Fibroblast of lung (primary cell): ENCODE data around the gene RTN3. TPM values are rescaled to one million over a fixed set of nuclear protein-coding genes. Genes with fewer than 3 reads are reported as not detected.

Source experiments
- DNase-seq, 2 donors: peaks; one replicate each; pipeline versions ENCODE4 v3.0.0 to v3.0.0-alpha.2; 2010; ENCODE audit warnings: low read depth in 2 of 2
- H2AFZ ChIP-seq: 2 replicates; pipeline ENCODE4 v1.5.1; 2012; ENCODE audit warnings: low read length, control low read depth, inconsistent platforms
- H3K27ac ChIP-seq: 2 replicates; pipeline ENCODE4 v1.5.1; 2011; ENCODE audit warnings: low read length, control low read depth; ENCODE audit not compliant: insufficient read depth
- H3K27me3 ChIP-seq: 2 replicates; pipeline ENCODE4 v1.5.1; 2011; ENCODE audit warnings: mild to moderate bottlenecking, low read length; ENCODE audit not compliant: control insufficient read depth, insufficient read depth
- H3K36me3 ChIP-seq: 2 replicates; pipeline ENCODE4 v1.5.1; 2011; ENCODE audit warnings: low read length; ENCODE audit not compliant: control insufficient read depth, insufficient read depth
- H3K4me1 ChIP-seq: 2 replicates; pipeline ENCODE4 v1.5.1; 2011; ENCODE audit warnings: low read length; ENCODE audit not compliant: control insufficient read depth, insufficient read depth; ENCODE audit errors: extremely low read depth
- H3K4me2 ChIP-seq: 2 replicates; pipeline ENCODE4 v1.5.1; 2011; ENCODE audit warnings: low read length, control low read depth; ENCODE audit not compliant: insufficient read depth; ENCODE audit errors: extremely low read depth
- H3K4me3 ChIP-seq, 4 experiments: fragments of 200-600 bp in 1 of 4; sonication (generic) in 1 of 4; replicated peaks in 1 of 4; 2 replicates each; pipeline ENCODE4 v1.5.1; 2011 to 2016; ENCODE audit warnings: low read length in 4 of 4, low read depth in 3 of 4, mild to moderate bottlenecking in 3 of 4, control low read depth in 2 of 4, inconsistent platforms in 1 of 4, mixed read lengths in 1 of 4; ENCODE audit not compliant: insufficient read depth in 1 of 4; ENCODE audit errors: control extremely low read depth in 1 of 4
- H3K79me2 ChIP-seq: 2 replicates; pipeline ENCODE4 v1.5.1; 2012; ENCODE audit warnings: mild to moderate bottlenecking, low read length, inconsistent platforms; ENCODE audit not compliant: control insufficient read depth, insufficient read depth
- H3K9ac ChIP-seq: 2 replicates; pipeline ENCODE4 v1.5.1; 2011; ENCODE audit warnings: mild to moderate bottlenecking, low read length, control low read depth; ENCODE audit not compliant: insufficient read depth
- H3K9me3 ChIP-seq: 2 replicates; pipeline ENCODE4 v1.5.1; 2012; ENCODE audit warnings: low read depth, low read length; ENCODE audit not compliant: control insufficient read depth, insufficient read depth
- H4K20me1 ChIP-seq: 2 replicates; pipeline ENCODE4 v1.5.1; 2011; ENCODE audit warnings: low read length; ENCODE audit not compliant: control insufficient read depth, insufficient read depth; ENCODE audit errors: extremely low read depth
- CTCF ChIP-seq, 2 donors: IDR thresholded peaks in 1 of 2; conservative IDR thresholded peaks in 1 of 2; 1 replicate in 1 of 2; 2 replicates in 1 of 2; pipeline ENCODE4 v1.5.1; 2011 to 2012; ENCODE audit warnings: low read length in 2 of 2, control low read depth in 1 of 2, inconsistent platforms in 1 of 2, low read depth in 1 of 2, mild to moderate bottlenecking in 1 of 2
- EZH2 ChIP-seq: IDR thresholded peaks from 2 replicates; pipeline ENCODE4 v1.5.1; 2012; ENCODE audit warnings: low read length, control low read depth, mild to moderate bottlenecking; ENCODE audit errors: missing control alignments
- polyA plus RNA-seq, 2 donors: library from polyadenylated mRNA; depleted of rRNA in 1 of 2; stranded (reverse) in 1 of 2; unstranded in 1 of 2; fragments of >200 nt; gene quantifications; 2 replicates each; pipeline ENCODE4 v1.2.1, GENCODE V29; 2011 to 2012; ENCODE audit warnings: missing spikeins in 1 of 2
- total RNA-seq: library from RNA; depleted of rRNA; stranded (reverse); fragments of >200 nt; gene quantifications from 2 replicates; pipeline ENCODE4 v1.2.1, GENCODE V29; 2014

The RTN3 gene
- total and polyA plus RNA-seq, 2 donors (not counting 1 experiment from before 2014, with no cell fraction given) = 93.3 to 167 TPM

GRCh38 chr11:63698976-63699733 lies 17.9 kb downstream of the RTN3 start:
- no peak overlapping the region for H3K4me3 ChIP-seq
- no peaks in the 10 kb centered on the region for H3K9me3 ChIP-seq
- peaks cover 33% of the 10 kb centered on the region for H3K79me2 ChIP-seq
- H3K27ac ChIP-seq = no peak overlapping the region
- no peak overlapping the region for H3K9ac ChIP-seq
- TF ChIP-seq CTCF (conservative IDR thresholded peaks at IDR 0.05 in 1 of 2, IDR thresholded peaks at IDR 0.05 in 1 of 2; ENCODE audit: low read depth in 1 of 2, low read length in 2 of 2) (no peak), EZH2 (no peak)
- H3K4me1 ChIP-seq = no peaks in the 10 kb centered on the region
- DNase-seq = no peak
- H4K20me1 ChIP-seq = no peaks in the 10 kb centered on the region
- H3K36me3 ChIP-seq = peaks cover 1% of the 10 kb centered on the region
- H2AFZ ChIP-seq = no peak overlapping the region
- H3K27me3 ChIP-seq = no peaks in the 10 kb centered on the region
- H3K4me2 ChIP-seq = no peak overlapping the region

- no peak overlapping the region for H2AFZ ChIP-seq
These were observed 18.6 kb downstream of the RTN3 start for GRCh38 chr11:63699896-63700295.

GRCh38 chr11:63705526-63705925 lies 24.2 kb downstream of the RTN3 start:
- Histone ChIP-seq H3K9ac (no peak overlapping the region), H3K27me3 (no peaks in the 10 kb centered on the region), H3K9me3 (no peaks in the 10 kb centered on the region), H3K4me2 (no peak overlapping the region), H4K20me1 (no peaks in the 10 kb centered on the region), H3K4me3 (no peak overlapping the region), H3K36me3 (no peaks in the 10 kb centered on the region), H3K79me2 (peaks cover 26% of the 10 kb centered on the region), H3K4me1 (peaks cover 2% of the 10 kb centered on the region), H3K27ac (no peak overlapping the region), H2AFZ (no peak overlapping the region)
- TF ChIP-seq EZH2 (no peak), CTCF (conservative IDR thresholded peaks at IDR 0.05 in 1 of 2, IDR thresholded peaks at IDR 0.05 in 1 of 2; ENCODE audit: low read depth in 1 of 2, low read length in 2 of 2) (no peak)
- DNase-seq = no peak

More at GRCh38 chr11:63699896-63700295, 18.6 kb downstream of the RTN3 start:
- H3K27me3 ChIP-seq = no peaks in the 10 kb centered on the region
- no peak overlapping the region for H3K4me3 ChIP-seq
- peaks cover 27% of the 10 kb centered on the region for H3K79me2 ChIP-seq
- H3K4me2 ChIP-seq = no peak overlapping the region
- no peak overlapping the region for H3K9ac ChIP-seq
- TF ChIP-seq EZH2 (no peak), CTCF (conservative IDR thresholded peaks at IDR 0.05 in 1 of 2, IDR thresholded peaks at IDR 0.05 in 1 of 2; ENCODE audit: low read depth in 1 of 2, low read length in 2 of 2) (no peak)
- no peak overlapping the region for H3K27ac ChIP-seq
- H3K4me1 ChIP-seq = no peaks in the 10 kb centered on the region
- H3K9me3 ChIP-seq = no peaks in the 10 kb centered on the region
- H3K36me3 ChIP-seq = no peaks in the 10 kb centered on the region
- no peak for DNase-seq
- H4K20me1 ChIP-seq = no peaks in the 10 kb centered on the region
